Measurements from ENCODE around the gene APOO. TPM values are rescaled to one million over a fixed set of nuclear protein-coding genes. Genes with fewer than 3 reads are reported as not detected.

The APOO gene
- total RNA-seq, 1 donor from 2014 or later, result 112 TPM

DNA sequence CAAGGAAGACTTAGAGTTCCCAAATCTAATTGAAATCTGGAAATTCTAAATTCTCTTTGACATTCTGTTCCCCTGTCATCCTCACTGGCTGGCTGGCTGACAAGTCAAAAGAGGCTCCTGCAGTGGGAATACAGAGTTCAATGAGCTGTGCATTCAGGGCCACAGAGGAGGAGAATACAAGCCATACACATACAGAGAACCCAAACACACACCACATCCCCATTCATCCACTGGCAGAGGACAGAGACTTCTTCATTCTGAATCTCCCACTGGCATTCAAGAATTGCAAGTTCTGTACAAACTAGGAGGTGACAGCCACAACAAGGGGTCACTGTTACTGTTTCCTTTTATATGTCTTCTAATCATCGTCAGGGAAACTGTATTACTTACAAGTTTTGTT, 75.0 kb downstream of the APOO start:
- ATAC-seq (ENCODE audit: poor library complexity), result no peak
- intact Hi-C loops (cut with DNase I), result no loop called here
- DNase-seq, result no peak

DNA sequence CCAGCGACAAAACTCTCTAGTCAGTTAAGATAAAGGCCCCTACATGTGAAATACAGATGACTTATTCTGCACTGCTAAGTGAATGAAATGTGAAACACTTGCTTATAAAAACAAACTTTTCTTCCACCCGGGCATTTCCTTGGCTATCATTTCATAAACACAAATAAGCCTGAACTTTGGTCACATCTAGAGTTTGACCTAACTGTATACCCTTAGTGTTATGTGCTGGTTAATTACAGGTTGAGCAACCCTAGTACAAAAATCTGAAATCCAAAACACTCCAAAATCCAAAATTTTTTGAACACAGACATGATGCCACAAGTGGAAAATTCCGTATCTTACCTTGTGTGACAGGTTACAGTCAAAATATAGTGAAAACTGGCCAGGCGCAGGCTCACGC, 78.9 kb downstream of the APOO start:
- intact Hi-C loops (cut with DNase I), result no loop called here
- ATAC-seq (ENCODE audit: poor library complexity), result no peak

DNA sequence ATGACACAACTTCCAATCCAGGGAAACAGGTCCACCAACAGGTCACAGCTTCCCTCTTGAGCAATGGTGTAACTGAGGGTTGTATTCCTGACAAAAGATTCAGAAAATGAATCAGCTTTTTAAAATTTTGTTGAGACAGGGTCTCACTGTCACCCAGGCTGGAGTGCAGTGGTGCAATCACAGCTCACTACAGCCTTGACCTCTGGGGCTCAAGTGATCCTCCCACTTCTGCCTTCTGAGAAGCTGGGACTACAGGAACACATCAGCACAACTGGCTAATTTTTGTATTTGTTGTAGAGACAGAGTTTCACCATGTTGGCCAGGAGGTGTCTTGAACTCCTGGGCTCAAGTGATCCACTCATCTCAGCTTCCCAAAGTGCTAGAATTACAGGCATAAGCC, 81.1 kb downstream of the APOO start:
- DNase-seq (no peak), ATAC-seq (ENCODE audit: poor library complexity) (no peak)
- intact Hi-C loops (cut with DNase I), result no loop called here

More for the DNA sequence above, 78.9 kb downstream of the APOO start:
- no peak for DNase-seq

DNA sequence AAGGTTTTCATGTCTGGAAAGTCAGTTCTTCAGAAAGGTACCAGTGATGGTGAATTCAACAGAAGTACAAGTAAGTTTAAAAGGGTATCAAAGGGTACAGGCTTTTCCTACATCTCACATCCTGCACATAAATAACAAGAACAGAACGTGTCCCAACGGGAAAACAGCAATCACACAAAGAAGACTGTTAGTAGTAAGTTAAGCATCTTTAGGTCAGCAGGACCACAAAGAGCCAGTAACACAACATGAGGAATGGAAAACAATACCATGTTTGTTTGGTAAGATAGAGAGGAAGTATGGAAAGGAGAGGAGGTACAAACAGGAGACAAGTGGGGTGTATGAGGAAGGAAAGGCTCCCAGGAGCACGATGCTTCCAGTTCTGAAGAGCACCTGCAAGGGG, 81.5 kb downstream of the APOO start:
- no peak for DNase-seq
- no peak for ATAC-seq (ENCODE audit: poor library complexity)
- intact Hi-C loops (cut with DNase I), result no loop called here

DNA sequence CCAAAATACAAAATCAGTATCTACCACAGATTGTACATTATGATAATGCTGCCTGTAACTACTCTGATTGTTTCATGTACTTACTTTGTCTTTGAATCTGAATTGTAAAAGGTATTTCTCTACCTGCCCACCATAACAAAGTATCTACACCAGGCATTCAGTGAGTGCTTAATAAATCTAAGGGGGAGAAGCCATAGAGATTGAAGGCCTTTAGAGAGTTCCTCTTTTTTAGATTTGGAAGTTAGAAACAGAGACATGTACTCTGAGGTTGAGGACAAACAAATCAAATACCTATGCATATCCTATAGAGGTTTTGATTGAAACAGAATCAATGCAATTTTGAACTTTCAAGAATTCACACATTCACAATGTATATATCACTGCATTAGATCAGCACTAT, 82.1 kb downstream of the APOO start:
- DNase-seq (no peak), ATAC-seq (ENCODE audit: poor library complexity) (no peak)
- intact Hi-C loops (cut with DNase I), result no loop called here

DNA sequence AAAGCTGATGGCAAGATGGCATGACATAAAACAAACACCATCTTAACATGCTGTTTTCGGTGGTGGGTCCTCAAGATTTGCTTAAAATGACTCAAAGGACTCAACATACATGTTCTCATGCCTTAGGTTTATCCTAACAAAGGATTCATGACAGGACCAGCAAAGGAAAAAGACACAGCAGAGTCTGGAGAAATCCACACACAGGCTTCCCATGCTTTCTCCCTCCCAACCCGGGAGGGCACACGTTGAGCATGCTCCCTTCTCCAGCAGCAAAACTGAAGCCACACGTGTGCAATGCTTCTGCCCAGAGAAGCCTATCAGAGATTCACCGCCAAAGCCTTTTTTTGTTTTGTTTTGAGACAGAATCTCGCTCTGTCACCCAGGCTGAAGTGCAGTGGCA, 84.9 kb downstream of the APOO start:
- DNase-seq, result no peak
- no peak for ATAC-seq (ENCODE audit: poor library complexity)
- intact Hi-C loops (cut with DNase I), result no loop called here

DNA sequence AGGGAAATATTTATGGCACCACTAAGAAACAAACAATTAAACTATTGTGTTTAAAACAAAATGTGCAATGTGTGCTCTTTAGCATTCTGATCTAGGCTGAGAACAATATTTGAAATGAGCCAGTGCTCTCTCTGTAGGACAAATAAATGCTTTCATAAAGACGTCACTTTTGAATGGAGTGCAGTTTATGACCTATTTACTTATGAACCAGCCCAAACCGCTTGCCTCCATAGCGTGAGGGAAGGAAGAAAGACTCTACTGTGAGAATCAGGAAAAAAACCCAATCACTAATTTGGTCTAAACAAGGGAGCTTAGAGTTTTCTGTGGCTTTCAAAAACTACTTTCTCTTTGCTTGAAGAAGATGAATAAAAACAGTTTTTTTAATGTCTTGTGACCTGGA, 85.3 kb downstream of the APOO start:
- DNase-seq (no peak), ATAC-seq (ENCODE audit: poor library complexity) (no peak)
- intact Hi-C loops (cut with DNase I), result no loop called here

DNA sequence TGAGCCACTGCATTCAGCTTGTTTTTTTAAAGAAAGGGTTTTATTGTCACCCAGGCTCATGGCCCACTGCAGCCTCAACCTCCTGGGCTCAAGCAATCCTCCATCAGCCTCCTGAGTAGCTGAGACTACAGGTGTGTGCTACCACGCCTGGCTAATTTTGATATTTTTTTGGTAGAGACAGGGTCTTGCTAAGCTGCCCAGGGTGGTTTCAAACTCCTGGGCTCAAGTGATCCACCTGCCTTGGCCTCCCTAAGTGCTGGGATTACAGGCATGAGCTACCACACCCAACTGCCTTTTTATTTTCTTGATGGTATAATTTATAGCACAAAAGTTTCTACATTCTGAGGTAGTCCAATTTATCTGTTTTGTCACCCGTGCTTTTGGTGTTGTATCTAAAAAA, 85.9 kb downstream of the APOO start:
- DNase-seq (no peak), ATAC-seq (ENCODE audit: poor library complexity) (no peak)
- intact Hi-C loops (cut with DNase I), result no loop called here

DNA sequence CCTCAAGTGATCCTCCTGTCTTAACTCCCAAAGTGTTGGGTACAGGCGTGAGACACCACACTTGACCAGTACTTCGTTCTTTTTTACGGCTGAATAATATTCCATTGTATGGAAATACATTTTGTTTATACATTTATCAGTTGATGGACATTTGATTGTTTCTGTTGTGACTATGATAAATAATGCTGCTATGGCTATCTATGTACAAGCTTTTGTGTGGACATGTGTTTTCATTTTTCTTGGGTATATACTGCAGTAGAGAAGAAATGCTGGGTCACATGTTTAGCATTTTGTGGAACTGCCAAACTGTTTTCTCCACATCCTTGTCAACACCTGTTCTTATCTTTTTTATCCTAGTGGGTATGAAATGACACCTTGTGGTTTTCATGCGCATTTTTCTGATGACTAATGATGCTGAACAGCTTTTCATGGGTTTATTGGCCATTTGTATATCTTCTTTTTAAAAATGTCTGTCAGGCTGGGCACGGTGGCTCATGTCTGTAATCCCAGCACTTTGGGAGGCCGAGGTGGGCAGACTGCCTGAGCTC, 87.4 kb downstream of the APOO start:
- no peak for DNase-seq
- intact Hi-C loops (cut with DNase I), result no loop called here
- no peak for ATAC-seq (ENCODE audit: poor library complexity)

DNA sequence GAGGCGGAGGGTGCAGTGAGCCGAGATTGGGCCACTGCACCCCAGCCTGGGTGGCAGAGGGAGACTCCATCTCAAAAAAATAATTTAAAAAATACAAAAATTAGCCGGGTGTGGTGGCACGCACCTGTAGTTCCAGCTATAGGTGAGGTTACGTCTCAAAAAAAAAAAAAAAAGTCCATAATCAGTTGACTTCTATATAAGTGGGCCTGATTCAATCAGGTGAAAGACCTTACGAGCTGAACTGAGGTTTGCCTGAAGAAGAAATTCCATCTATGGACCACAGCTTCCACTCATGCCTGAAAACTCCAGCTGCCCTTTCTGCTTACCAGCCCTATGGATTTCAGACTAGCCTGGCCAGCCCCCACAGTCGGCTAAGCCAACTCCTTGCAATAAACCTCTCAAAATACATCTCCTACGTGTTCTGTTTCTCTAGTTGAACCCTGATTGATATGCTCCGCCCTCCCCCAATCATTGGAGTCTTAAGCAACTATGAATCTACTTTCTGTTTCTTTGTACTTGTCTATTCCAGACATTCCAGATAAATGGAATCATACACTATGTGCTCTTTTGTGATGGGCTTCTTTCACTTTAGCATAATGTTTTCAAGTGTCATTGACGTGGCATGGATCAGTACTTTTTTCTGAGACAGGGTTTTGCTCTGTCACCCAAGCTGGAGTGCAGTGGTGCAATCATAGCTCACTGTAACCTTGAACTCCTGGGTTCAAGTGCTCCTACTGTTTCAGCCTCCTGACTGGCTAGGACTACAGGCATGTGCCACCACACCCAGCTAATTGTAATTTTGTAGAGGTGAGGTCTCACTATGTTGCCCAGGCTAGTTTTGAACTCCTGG, 88.1 kb downstream of the APOO start:
- intact Hi-C loops (cut with DNase I), result no loop called here
- no peak for DNase-seq
- no peak for ATAC-seq (ENCODE audit: poor library complexity)

DNA sequence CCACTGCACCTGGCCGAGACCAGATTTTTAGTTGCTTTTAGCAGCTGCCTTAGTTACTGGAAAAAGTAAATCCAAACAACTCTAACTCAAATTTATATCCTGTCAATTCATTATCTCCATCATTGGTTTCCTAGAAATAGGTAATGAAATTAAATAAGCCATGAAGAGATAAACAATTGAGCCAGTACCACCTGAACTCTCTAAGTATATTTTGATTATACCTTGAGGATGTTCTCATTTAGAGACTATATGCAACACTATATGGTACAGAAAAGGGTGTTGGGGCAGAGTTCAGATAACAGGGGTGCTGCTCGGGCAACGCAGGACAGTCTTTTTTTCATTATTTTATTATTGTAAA, 89.8 kb downstream of the APOO start:
- DNase-seq, result no peak
- no peak for ATAC-seq (ENCODE audit: poor library complexity)
- intact Hi-C loops (cut with DNase I), result no loop called here

DNA sequence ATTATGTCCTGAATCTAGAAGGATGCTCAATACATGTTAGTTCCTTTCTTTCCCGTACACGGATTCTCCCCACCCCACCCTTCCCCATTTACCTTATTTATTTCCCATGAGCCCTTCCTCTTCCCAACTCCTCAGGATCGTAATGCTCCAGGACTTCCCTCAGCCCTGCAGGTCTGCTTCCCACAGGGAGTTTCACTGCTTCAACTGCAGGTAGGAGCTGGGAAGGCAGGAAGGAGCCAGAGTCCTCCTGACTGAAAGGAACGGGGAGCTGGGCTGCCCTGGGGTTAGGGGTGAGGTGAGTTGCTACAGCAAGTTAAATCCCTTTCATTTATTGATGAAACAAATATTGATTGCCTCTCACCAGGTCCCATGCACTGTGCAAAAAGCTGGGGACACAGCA, 91.6 kb downstream of the APOO start:
- intact Hi-C loops (cut with DNase I), result no loop called here
- DNase-seq (no peak), ATAC-seq (ENCODE audit: poor library complexity) (no peak)

DNA sequence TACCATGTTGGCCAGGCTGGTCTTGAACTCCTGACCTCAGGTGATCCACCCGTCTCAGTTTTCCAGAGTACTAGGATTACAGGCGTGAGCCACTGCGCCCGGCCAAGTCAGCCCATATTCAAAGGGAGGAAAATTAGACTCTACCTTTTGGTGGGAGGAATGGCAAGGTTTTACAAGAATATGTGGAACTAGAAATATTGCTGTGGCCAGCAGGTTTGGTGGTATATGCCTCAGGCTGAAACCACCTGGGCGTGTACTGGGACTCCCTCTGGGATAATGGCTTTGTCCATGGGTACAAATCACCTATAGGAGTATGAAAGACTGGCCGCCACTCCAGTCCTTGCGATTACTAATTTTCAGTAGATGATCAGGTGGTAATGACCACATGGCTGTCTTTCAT, 92.4 kb downstream of the APOO start:
- intact Hi-C loops (cut with DNase I), result no loop called here
- ATAC-seq (ENCODE audit: poor library complexity) (no peak), DNase-seq (no peak)

DNA sequence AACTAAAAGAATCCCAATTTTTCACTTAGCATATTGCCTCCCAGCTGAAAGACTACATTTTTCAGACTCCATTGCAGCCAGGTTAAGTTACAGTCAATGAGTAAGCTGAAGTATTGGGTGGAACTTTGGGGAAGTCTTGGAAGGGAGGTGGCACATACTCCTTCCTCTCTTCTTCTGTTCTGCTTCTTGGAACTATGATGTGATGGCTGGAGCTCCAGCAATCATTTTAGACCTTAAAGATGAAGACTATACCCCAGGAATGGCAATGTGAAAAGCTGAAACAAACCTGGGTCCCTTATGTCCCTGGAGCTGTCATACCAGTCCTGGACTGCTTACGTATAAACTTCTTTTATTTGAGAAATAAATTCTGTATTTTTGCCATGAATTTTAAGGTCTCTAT, 93.9 kb downstream of the APOO start:
- intact Hi-C loops (cut with DNase I), result no loop called here
- DNase-seq (no peak), ATAC-seq (ENCODE audit: poor library complexity) (no peak)

DNA sequence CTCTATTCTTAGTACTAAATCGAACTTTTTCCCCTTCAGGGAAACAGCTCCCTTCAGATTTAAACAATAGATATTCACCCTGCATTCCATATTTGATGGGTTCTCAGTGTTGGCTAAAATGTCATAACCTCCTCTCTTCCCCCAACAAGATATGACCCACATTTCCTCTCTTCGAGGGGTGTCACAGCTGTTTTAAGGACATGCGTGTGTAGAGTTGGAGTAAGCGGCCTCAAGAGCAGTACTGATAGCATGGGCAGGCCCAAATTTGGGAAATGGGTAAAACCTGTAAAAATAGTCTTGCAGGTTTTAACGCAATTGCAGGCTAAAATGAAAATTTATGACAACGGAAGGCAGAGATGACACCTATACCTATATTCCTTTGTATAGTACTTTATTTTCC, 96.1 kb downstream of the APOO start:
- no peak for DNase-seq
- ATAC-seq (ENCODE audit: poor library complexity), result no peak
- intact Hi-C loops (cut with DNase I), result no loop called here

DNA sequence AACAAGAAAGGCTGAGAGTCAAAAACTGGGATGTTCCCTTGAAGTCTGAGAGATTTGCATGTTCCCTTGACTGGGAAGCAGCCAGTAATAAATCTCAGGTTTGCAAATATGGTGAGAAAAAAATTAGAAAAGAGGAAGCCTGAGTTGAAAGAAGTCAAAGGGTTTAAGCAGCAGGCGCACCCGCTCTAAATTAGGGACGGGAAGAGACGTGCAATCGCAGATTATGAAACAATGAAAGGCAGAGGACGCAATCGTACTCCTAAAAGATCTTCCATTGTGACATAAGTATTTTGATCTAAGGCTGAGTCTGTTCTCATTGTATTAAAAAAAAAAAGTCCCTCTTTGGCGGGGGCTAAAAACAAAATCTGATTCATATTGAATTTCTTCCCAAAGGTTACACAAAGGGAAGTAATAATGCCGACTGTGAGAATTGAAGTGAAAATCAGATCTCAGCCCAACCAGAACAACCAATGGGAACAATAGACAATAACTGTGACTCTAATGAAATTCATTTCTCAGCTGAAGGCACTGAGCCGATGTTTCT, 96.6 kb downstream of the APOO start:
- ATAC-seq (ENCODE audit: poor library complexity) (peak; percentile 43), DNase-seq (no peak)
- intact Hi-C loops (cut with DNase I), result no loop called here

DNA sequence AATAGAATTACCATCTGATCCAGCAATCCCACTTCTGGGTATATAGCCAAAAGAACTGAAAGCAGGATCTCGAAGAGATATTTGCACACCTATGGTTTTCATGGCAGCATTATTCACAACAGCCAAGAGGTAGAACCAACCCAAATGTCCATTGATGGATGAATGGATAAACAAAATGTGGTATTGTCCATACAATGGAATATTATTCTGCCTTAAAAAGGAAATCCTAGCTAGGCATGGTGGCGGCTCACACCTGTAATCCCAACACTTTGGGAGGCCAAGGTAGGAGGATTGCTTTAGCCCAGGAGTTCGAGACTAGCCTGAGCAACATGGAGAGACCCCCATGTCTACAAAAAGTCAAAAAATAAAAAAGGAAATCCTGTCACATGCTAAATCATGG, 97.5 kb downstream of the APOO start:
- intact Hi-C loops (cut with DNase I), result no loop called here
- DNase-seq, result no peak
- ATAC-seq (ENCODE audit: poor library complexity), result no peak

DNA sequence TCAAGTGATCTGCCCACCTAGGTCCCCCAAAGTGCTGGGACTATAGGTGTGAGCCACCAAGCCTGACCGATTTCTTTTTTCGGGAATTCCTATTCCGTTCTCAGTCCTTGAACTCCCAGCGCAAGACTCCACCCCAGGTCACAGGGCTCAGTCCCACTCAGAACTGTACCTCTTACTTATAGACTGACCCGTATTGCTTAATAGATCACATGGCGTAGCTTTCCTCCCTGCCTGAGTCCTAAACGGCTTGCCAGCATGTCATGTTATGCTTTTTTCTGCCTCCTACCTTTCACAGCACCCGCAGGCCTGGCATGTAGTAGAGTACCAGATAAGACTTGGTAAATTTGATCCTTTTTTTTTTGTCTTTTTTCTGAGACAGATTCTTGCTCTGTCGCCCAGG, 102.3 kb downstream of the APOO start:
- DNase-seq, result no peak
- ATAC-seq (ENCODE audit: poor library complexity), result no peak
- intact Hi-C loops (cut with DNase I), result no loop called here

DNA sequence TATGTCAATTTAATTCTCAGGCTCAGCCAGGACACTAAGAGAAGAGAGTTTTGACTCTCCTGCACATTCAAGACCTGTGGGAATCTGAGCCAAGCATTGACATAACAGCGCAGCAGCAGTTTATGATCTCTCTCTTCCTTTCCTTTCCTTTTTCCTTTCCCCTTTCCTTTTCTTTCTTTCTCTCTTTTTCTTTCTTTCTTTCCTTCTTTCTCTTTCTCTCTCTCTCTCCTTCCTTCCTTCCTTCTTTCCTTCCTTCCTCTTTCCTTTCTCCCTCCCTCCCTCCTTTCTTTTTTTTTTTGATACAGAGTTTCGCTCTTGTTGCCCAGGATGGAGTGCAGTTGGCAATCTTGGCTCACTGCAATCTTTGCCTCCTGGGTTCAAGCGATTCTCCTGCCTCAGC, 103.2 kb downstream of the APOO start:
- ATAC-seq (ENCODE audit: poor library complexity) (peak; percentile 26), DNase-seq (no peak)
- intact Hi-C loops (cut with DNase I), result no loop called here

DNA sequence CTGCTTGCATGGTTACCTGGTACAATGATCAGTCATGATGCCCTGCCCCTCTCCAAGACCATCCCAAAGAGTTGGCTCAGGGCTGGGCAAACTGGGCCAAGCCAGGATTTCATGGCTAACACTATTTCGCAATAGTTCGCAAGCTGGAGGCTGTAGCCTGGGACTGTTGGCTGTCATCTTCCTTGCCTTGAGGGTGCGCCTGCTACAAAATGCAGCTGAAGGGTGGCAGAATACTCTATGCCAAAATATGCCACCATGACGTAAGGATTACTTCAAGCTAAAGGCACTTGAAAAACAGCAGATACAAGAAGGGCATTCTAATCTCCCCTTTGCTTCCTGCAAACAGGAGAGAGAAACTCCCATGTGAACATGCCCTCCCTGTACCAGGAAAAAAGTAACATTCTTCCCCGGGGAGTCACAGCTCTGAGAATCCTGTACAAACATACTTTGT, 103.8 kb downstream of the APOO start:
- DNase-seq (peak; percentile 53), ATAC-seq (ENCODE audit: poor library complexity) (peak; percentile 87)
- intact Hi-C loops (cut with DNase I), result no loop called here

DNA sequence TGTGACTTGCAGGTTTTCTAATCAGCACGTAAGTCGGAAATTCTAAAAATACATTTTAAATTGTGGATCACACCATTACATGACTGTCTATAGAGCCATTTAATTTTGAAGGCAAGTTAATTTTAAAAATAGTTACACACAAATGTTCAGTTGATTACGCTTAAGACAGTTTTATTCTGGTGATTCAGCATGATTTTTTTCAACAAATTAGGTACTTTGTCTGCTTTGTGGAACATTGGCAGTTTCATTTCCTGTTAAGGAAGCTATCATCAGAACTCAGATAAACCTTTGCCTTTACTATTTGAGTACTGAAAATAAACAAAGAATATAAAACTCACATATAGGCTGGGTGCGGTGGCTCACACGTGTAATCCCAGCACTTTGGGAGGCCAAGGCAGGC, 105.3 kb downstream of the APOO start:
- DNase-seq (no peak), ATAC-seq (ENCODE audit: poor library complexity) (no peak)
- intact Hi-C loops (cut with DNase I), result no loop called here
